ENCODE results near the gene NCK1. TPM values are rescaled to one million over a fixed set of nuclear protein-coding genes. Genes with fewer than 3 reads are reported as not detected.
A peak's percentile ranks its signal among the peaks of the same experiment; 100 is the strongest.
"Not testable (repeated sequence)": the region's sequence is repeated elsewhere in the genome, so short reads cannot be mapped to it uniquely, and the experiment has no call there.

Gene NCK1
- total and polyA plus RNA-seq, 2 experiments from 2014 or later = 25.1 to 47.7 TPM

DNA sequence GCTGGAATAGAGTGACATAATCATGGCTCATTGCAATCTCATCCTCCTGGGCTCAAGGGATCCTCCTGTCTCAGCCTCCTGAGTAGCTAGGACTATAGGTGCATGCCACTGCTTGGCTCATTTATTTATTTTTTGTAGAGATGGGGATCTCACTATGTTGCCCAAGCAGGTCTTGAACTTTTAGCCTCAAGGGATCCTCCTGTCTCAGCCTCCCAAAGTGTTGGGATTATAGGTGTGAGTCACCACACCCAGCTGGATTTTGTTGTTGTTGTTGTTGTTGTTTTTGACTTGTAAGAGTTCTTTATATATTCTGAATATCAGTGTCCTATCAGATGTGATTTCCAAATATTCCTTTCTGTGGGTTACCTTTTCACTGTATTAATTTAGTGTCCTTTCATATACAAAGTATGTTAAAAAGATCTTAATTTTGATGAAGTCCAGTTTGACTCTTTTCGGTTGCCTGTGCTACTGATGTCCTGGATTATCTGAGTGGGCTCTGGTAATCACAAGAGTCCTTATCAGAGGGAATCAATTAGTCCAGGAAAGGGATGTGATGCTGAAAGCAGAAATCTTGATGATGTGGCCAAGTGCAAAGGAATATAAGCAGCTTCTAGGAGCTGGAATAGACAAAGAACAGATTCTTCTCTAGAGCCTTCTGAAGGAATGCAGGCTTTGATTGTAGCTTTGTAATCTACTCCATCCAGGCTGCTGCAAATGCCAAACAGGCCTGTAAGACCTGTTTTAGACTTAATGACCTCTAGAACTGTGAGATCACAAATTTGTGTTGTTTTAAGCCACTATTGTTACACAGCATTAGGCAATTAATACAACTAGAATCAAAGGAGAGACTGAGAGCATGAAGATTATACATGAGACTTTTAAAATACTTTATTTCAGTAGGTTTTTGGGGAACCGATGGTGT, 30.2 kb downstream of the NCK1 start:
- Histone ChIP-seq H2AFZ (no peak overlapping the region), H3K27me3 (no peaks in the 10 kb centered on the region), H3K27ac (no peak overlapping the region), H4K20me1 (ENCODE audit: insufficient read depth, poor library complexity, severe bottlenecking) (peaks cover 7% of the 10 kb centered on the region), H3K36me3 (replicated peaks; ENCODE audit: insufficient read depth, low read depth) (no peaks in the 10 kb centered on the region), H3K4me2 (no peak overlapping the region), H3K4me3 (no peak overlapping the region), H3K79me2 (peaks cover 97% of the 10 kb centered on the region), H3K9me2 (replicated peaks; ENCODE audit: insufficient read depth) (no peaks in the 10 kb centered on the region), H3K4me1 (ENCODE audit: insufficient read depth) (peaks cover 10% of the 10 kb centered on the region), H3K9me3 (ENCODE audit: low read depth) (no peaks in the 10 kb centered on the region)
- 55% methylated on average over 2 of the region's 2 CpGs for WGBS (ENCODE audit: low lambda C conversion rate, missing lambda C conversion rate)
- TF ChIP-seq EZH2 (IDR thresholded peaks at IDR 0.05; ENCODE audit: borderline replicate concordance) = no peak
- TF ChIP-seq, protein P1, sequence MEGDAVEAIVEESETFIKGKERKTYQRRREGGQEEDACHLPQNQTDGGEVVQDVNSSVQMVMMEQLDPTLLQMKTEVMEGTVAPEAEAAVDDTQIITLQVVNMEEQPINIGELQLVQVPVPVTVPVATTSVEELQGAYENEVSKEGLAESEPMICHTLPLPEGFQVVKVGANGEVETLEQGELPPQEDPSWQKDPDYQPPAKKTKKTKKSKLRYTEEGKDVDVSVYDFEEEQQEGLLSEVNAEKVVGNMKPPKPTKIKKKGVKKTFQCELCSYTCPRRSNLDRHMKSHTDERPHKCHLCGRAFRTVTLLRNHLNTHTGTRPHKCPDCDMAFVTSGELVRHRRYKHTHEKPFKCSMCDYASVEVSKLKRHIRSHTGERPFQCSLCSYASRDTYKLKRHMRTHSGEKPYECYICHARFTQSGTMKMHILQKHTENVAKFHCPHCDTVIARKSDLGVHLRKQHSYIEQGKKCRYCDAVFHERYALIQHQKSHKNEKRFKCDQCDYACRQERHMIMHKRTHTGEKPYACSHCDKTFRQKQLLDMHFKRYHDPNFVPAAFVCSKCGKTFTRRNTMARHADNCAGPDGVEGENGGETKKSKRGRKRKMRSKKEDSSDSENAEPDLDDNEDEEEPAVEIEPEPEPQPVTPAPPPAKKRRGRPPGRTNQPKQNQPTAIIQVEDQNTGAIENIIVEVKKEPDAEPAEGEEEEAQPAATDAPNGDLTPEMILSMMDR (IDR thresholded peaks at IDR 0.05; ENCODE audit: poor library complexity) = no peak
- DNase-seq (ENCODE audit: low spot score) = no peak

- no peak for TF ChIP-seq EZH2 (IDR thresholded peaks at IDR 0.05; ENCODE audit: borderline replicate concordance)
- TF ChIP-seq, protein P1 (IDR thresholded peaks at IDR 0.05; ENCODE audit: poor library complexity) = no peak
- no peak for TF ChIP-seq EZH2phosphoT487 (IDR thresholded peaks at IDR 0.05; ENCODE audit: low read depth, severe bottlenecking, unreplicated experiment)
- 62% methylated on average over 5 of the region's 5 CpGs for WGBS (ENCODE audit: low lambda C conversion rate, missing lambda C conversion rate)
- H3K79me2 ChIP-seq = peaks cover 88% of the 10 kb centered on the region
- peaks cover 10% of the 10 kb centered on the region for H3K4me1 ChIP-seq (ENCODE audit: insufficient read depth)
- peak overlapping the region; percentile 28 for H3K27ac ChIP-seq
- DNase-seq (ENCODE audit: low spot score) = peak; percentile 14
- H3K9me2 ChIP-seq (replicated peaks; ENCODE audit: insufficient read depth) = no peaks in the 10 kb centered on the region
- H3K27me3 ChIP-seq = no peaks in the 10 kb centered on the region
- H4K20me1 ChIP-seq (ENCODE audit: insufficient read depth, poor library complexity, severe bottlenecking) = peaks cover 7% of the 10 kb centered on the region
- no peaks in the 10 kb centered on the region for H3K36me3 ChIP-seq (replicated peaks; ENCODE audit: insufficient read depth, low read depth)
- H3K4me3 ChIP-seq = no peak overlapping the region
- H2AFZ ChIP-seq = no peak overlapping the region
- H3K9me3 ChIP-seq (ENCODE audit: low read depth) = no peaks in the 10 kb centered on the region
- H3K4me2 ChIP-seq = peak overlapping the region; percentile 18
Observed at GRCh38 chr3:136893848-136894443, 31.9 kb downstream of the NCK1 start.

DNA sequence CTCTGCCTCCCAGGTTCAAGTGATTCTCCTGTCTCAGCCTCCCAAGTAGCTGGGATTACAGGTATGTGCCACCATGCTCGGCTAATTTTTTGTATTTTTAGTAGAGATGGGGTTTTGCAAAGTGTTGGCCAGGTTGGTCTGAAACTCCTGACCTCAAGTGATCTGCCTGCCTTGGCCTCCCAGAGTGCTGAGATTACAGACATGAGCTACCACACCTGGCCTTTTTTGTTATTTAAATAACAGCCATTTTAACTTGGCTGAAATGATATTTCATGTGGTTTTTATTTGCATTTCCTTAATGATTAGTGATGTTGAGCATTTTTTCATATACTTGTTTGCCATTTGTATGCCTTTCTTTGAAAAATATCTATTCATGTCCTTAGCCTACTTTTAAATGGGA, 35.2 kb downstream of the NCK1 start:
- Histone ChIP-seq H4K20me1 (ENCODE audit: insufficient read depth, poor library complexity, severe bottlenecking) (peaks cover 11% of the 10 kb centered on the region), H3K79me2 (peaks cover 80% of the 10 kb centered on the region)
- H3K27ac ChIP-seq; DNase-seq (ENCODE audit: low spot score); H2AFZ ChIP-seq; H3K4me3 ChIP-seq; H3K36me3 ChIP-seq (replicated peaks; ENCODE audit: insufficient read depth, low read depth); H3K4me2 ChIP-seq; H3K9me3 ChIP-seq (ENCODE audit: low read depth); H3K9me2 ChIP-seq (replicated peaks; ENCODE audit: insufficient read depth); H3K4me1 ChIP-seq (ENCODE audit: insufficient read depth); H3K27me3 ChIP-seq: not testable (repeated sequence)
- 91% methylated on average over 1 of the region's 1 CpG for WGBS (ENCODE audit: low lambda C conversion rate, missing lambda C conversion rate)

DNA sequence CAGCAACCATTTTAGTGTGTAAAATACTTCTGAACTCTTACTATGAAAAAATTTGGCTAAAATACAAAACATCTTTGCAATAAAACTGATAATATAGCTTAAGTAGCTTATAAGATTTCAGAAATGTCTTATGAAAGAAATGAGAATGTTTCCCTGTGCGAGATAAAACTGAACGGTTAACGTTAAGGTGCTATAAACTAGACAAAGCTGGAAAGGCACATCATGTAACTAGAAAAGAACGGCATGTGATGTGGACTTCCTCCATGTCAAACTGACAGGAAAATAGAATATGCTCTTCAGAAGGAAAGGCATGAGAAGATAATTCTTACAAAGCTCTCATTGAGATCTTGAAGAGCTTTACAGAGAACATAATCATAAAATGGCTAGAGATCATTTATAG, 36.5 kb downstream of the NCK1 start:
- H3K4me1 ChIP-seq (ENCODE audit: insufficient read depth) = peaks cover 6% of the 10 kb centered on the region
- no peaks in the 10 kb centered on the region for H3K36me3 ChIP-seq (replicated peaks; ENCODE audit: insufficient read depth, low read depth)
- H3K27ac ChIP-seq = peak overlapping the region; percentile 20
- H3K27me3 ChIP-seq = no peaks in the 10 kb centered on the region
- H3K79me2 ChIP-seq = peaks cover 80% of the 10 kb centered on the region
- 68% methylated on average over 4 of the region's 4 CpGs for WGBS (ENCODE audit: low lambda C conversion rate, missing lambda C conversion rate)
- no peak overlapping the region for H2AFZ ChIP-seq
- H3K4me3 ChIP-seq = no peak overlapping the region
- H3K4me2 ChIP-seq = no peak overlapping the region
- no peak for DNase-seq (ENCODE audit: low spot score)
- peaks cover 11% of the 10 kb centered on the region for H4K20me1 ChIP-seq (ENCODE audit: insufficient read depth, poor library complexity, severe bottlenecking)
- H3K9me3 ChIP-seq (ENCODE audit: low read depth) = no peaks in the 10 kb centered on the region
- TF ChIP-seq EZH2phosphoT487 (IDR thresholded peaks at IDR 0.05; ENCODE audit: low read depth, severe bottlenecking, unreplicated experiment) (no peak), EZH2 (IDR thresholded peaks at IDR 0.05; ENCODE audit: borderline replicate concordance) (no peak)
- TF ChIP-seq, protein P1 (IDR thresholded peaks at IDR 0.05; ENCODE audit: poor library complexity) = no peak
- H3K9me2 ChIP-seq (replicated peaks; ENCODE audit: insufficient read depth) = no peaks in the 10 kb centered on the region

Data from hepatocyte (in vitro differentiated cells).